OCI-M1 (cell line): ENCODE data around the gene RCC2.
"Not testable (repeated sequence)": the region's sequence is repeated elsewhere in the genome, so short reads cannot be mapped to it uniquely, and the experiment has no call there.

ENCODE experiments used
- DNase-seq: peaks from one replicate; lab custom pipeline; 2025; lab: John Stamatoyannopoulos, UW

The RCC2 gene

GRCh38 chr1:17419626-17420328 lies 19.7 kb downstream of the RCC2 start:
- DNase-seq, result peak; percentile 22

- DNase-seq, result no peak
Observed at GRCh38 chr1:17416389-17416788, 23.1 kb downstream of the RCC2 start.

GRCh38 chr1:17414022-17414421 lies 25.5 kb downstream of the RCC2 start:
- DNase-seq, result no peak

- no peak for DNase-seq
Observed at GRCh38 chr1:17412093-17412870, 27.2 kb downstream of the RCC2 start.

- DNase-seq, result no peak
Observed at GRCh38 chr1:17409391-17409811, 30.1 kb downstream of the RCC2 start.

- DNase-seq, result not testable (repeated sequence)
Observed at GRCh38 chr1:17407786-17408514, 31.5 kb downstream of the RCC2 start.

DNA sequence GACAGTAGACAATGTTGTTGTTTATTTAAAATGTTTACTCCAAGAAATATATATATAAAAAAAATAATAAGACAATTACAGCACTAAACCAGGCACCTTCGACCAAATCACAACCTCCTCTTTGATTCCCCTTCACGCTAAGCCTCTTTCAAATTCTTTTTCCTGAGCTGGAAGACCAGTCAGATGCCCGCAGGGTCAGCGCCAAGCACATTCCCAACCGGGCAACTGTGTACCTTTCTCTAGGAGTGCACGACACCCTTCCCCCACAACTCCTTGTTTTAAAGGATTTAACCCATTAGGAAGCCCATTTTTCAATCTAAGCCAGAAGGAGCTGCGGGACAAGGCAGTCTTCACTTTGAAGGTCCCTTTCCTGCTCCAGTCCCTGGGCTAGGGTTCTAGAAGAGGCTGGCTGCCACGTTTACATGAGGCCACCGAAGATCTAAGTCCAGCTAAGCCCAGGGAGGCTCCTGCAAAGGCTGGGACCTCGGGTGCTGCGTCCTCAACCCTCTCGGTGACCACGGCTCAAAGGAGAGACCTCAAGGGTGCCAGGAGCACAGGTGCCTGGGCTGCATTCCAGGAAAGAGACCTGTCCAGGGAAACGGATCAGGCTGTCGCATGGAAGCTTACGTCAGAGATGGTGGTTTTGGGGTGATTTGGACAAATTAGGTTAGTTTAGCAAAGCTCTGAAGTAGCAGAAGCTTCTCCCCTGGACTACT lies 32.6 kb downstream of the RCC2 start:
- DNase-seq, result not testable (repeated sequence)

DNA sequence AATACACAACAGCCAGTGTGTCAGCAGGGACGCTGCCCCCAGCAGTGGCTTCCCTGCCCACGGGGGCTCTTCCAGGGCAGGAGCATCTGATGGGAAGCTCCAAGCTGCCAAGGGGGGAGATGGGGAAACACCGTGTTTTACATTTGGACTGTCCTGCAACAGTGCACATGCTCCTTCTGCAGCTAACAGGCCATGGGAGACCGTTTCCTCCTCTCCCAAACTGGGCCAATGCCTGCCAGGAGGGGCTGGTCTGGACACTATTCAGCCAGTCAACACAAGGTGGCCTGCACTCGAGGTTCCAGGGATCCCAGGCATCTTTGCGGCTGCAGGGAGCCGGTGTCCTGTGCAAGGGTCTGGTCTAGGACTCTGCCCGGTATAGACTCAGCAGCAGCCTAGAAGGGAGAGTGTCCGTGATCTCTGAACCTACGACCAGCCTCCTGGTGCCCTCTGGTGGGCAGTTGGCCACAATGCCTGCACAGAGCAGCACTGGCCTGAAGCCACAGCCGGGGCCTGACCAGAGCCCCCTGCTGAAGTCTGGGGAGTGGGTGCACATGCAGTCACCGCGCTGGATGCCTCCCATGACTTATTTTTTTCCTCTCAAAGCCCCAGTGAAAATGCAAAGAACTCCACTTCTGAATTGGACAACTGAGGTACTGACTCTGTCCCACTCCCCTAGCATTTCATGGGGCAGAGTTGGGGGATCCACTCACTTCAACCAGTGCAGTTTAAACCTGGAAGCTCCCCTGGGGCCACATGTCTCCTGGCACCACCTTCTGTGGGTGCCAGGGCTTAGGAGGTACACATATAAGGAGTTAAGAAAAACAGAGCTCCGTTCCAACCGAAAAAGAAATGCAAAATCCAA lies 33.3 kb downstream of the RCC2 start:
- DNase-seq, result peak; percentile 65

- DNase-seq, result no peak
Observed at GRCh38 chr1:17404820-17405219, 34.7 kb downstream of the RCC2 start.

- DNase-seq, result no peak
Observed at GRCh38 chr1:17404034-17404684, 35.3 kb downstream of the RCC2 start.

DNA sequence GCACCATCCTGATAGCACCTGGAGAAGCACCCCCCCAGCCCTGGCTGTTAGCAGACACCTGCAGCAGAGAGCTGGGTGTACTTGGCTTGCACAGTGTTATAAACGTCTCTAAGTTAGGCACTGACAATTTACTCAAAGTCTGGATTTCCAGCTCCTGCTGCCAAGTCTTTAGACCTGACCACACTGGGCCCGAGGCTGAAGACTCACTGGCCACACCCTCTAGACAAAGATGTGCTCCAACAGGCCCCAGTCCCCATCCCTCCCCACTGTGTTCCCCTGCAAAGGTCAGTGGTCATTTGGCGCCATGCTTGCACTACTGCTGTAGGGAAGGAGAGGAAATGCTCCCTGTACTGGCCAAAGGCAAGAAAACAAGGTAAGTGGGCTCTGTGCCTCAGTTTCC lies 36.4 kb downstream of the RCC2 start:
- no peak for DNase-seq

GRCh38 chr1:17401841-17402240 lies 37.6 kb downstream of the RCC2 start:
- no peak for DNase-seq

- no peak for DNase-seq
Observed at GRCh38 chr1:17400725-17401341, 38.6 kb downstream of the RCC2 start.

DNA sequence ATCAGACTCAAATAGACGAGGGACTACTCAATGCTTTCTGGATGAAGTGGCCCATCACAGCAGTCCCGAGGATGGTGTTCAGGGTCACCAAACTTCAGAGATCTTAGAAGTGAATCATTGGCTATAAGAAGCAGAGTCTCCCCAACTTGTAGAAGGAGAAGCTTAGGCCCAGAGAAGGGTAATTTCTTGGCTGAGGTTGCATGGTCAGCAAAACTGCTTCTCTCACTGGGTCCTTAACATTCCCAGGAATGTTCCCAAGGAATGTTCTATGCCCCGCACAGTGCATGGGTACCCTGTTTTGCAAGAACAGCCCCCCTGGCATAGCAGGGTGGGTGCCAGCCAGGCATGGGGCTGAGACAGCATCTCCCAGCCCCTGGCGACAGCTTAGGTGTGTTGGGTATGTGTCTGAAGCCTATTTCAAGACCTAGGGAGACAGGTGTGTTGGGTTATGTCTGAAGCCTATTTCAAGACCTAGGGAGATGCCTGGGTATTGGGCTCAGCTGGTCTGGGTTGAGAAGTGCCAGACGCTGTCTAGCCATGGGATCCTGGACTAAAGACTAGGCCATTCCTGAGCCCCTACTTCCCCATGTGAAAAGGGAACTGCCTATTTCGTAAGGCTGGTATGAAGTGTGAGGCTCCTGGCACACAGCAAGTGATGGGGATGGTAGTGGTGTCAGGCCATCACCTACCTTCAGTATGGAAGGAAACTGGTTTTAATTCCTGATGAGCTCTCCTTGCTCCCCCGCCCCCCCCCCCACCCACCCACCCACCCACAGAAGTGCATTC lies 41.4 kb downstream of the RCC2 start:
- DNase-seq, result no peak

GRCh38 chr1:17393230-17393629 lies 46.2 kb downstream of the RCC2 start:
- DNase-seq, result no peak

- DNase-seq, result no peak
Observed at GRCh38 chr1:17392199-17392740, 47.2 kb downstream of the RCC2 start.

- no peak for DNase-seq
Observed at GRCh38 chr1:17381161-17381560, 58.3 kb downstream of the RCC2 start.

DNA sequence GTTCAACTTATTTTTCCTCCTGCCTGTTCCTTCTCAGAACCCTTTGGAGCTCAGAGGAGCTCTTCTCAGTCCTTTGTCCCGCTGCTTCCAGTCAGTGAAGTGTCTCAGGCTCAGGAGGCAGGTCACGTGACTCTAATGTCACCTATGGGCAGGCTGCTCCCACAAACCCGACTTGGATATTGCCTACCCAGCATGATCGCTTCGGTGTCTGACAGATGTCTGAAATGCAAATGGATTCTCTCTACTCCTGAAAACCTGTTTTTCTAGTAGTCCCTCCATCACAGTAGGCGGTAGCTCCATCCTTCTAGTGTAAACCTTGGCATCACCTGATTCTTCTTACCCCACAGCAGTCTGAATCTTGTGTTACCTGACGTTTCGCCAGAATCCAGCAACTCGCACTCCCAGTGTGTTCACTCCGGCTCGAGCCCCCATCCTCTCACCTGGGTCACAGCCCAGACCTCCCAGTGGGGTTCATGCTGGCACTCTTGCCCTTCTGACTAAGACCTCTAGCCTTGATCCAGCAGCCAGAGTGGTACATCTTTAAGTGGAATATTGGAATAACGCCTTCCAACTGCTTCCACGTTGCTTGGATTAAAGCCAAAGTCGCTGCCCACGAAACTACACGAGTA lies 62.0 kb downstream of the RCC2 start:
- no peak for DNase-seq

DNA sequence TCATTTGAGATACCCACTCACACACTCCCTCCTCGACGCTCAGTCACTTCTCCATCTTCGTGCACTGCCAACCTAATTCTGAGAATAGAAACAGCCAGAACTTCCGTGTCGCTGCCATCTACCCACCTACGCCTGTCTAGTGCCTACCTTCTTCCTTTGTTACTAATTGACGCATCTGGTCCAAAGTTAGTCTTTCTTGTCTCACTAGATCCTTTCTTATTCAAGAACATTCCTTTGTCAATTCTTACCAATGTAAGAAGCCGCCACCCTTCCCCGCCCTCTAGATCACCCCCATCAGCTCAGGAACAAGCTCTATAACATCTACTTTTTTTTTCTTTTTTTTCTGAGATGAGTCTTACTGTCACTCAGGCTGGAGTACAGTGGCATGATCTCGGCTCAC lies 63.8 kb downstream of the RCC2 start:
- DNase-seq, result no peak
